Left renal pelvis (tissue), 4 donors: ENCODE data around the gene S100B. TPM values are rescaled to one million over a fixed set of nuclear protein-coding genes. Genes with fewer than 3 reads are reported as not detected.
"Not testable (repeated sequence)": the region's sequence is repeated elsewhere in the genome, so short reads cannot be mapped to it uniquely, and the experiment has no call there.

Source experiments
- DNase-seq, 4 donors: peaks; one replicate each; pipeline ENCODE4 v3.0.0-alpha.2; 2013; ENCODE audit warnings: low read depth in 4 of 4, low spot score in 3 of 4
- polyA plus RNA-seq, 4 donors: library from polyadenylated mRNA; unstranded; fragments of 120-200 nt; gene quantifications; one replicate each; pipeline ENCODE4 v1.2.1, GENCODE V29; 2013; ENCODE audit not compliant: insufficient read length in 4 of 4

S100B gene
- polyA plus RNA-seq, 4 donors, result 2.1 to 13.8 (median 9.8) TPM

DNA sequence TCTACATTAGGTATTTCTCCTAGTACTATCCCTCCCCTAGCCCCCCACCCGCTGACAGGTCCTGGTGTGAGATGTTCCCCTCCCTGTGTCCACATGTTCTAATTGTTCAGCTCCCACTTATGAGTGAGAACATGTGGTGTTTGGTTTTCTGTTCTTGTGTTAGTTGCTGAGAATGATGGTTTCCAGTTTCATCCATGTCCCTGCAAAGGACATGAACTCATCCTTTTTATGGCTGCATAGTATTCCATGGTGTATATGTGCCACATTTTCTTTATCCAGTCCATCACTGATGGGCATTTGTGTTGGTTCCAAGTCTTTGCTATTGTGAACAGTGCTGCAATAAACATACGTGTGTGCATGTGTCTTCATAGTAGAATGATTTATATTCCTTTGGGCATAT lies 26.0 kb upstream of the S100B start:
- not testable (repeated sequence) for DNase-seq

DNA sequence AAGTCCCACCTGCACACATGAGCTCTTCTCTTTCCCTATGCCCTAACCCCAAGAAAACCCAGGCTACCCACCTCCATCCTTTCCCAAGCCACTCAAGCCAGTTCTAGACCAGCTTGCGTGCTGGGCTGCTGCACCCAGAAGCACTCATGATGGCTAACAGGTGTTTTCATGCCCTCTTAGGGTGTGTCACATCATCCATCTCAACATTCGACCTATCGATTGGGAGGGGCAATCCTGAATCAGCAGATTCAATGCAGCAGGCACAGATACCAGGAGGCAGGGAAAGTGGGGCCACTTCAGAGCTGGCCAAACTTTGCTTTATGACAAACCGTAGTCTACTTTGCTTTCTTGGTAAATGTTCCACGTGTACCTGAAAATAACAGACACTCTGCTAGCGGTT lies 24.0 kb upstream of the S100B start:
- no peak for DNase-seq

DNA sequence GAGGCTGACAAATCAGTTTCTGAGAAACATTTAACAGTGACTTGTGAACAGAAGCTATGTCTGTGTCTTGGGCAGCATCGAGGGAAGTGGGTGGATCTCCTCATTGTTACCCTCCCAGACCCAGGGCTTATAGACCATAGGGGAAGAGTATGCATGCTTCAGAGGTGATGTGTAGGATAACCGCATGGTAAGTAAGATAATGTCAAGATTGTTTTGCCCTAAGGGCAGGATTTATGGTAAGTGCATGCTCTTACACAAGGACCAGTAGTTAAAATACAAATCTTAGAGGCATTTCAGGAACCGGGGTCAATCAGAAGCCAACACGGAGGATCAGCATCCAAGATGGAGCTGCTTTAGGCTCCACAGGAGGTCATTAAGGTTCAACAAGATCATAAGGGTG lies 22.8 kb upstream of the S100B start:
- DNase-seq, result no peak

DNA sequence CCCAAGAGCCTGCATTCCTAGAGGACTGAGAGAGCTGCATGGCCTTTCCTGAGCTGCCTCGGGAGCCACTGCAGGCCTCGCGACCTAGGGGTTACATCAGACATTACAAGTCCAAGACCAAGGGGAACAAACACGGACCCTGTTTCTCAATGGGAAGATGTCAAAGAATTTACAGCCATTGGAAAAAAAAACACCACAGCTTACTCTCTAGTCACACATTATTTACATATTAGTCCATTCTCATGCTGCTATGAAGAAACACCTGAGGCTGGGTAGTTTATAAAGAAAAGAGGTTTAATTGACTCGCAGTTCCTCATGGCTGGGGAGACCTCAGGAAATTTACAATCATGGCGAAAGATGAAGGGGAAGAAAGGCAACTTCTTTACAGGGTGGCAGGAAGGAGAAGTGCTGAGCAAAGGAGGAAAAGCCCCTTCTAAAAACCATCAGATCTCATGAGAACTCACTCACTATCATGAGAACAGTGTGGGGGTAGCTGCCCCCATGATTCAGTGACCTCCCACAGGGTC lies 22.2 kb upstream of the S100B start:
- DNase-seq, result no peak

DNA sequence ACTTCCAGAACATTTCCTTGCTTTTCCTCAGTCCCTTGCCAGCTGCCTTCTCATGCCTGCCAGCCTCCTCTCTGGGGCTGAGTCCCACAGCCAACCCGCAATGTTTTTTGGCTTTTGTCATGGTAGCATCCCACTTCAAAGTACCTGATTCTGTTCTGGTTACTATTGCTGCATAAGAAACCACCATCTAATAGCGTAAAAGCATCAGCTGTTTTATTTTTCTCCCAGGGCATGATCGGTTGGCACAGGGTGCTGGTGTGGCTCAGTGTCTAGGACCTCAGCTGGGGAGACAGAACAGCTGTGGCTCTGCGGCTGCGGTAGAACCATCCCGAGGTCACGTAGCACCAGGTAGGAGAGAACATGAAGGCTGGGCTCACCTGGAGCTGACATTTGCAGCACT lies 21.7 kb upstream of the S100B start:
- DNase-seq, result no peak

DNA sequence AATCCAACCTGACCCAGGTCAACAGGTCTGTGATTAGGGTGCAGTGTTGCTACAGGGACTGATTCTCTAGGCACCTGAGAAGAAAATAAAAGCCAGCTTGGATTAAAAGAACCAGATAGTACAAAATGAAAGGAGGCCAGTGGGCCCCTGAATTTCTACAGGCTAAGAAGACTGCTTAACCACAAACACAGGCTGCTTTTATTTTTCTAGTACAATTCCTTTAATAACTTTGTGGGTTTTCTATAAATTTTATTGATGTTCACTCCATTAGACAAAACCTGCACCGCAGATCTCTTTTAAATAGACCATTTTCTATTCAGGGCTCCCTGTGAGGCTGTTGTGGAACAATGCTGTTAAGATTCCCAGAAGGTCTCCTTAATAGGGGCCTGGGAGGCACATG lies 20.9 kb upstream of the S100B start:
- DNase-seq, result no peak

DNA sequence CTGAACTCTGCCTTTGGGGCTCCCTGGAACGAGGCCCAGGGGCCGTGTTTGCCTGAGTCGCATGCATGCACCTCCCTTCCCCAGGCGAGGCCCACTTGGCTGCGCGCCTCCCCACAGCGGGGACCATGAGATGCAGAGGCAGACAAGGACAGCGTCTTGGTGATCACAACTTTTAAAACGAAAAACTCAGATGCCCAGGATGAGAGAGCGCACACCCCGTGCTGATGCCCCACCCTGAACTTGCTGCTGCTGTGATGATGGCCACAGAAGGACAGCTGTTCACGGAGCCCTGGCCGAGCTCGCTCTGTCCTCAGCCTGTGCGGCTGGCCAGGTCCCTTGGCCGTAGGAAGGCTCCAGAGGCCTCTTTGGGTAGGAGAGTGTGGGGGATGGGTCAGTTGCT lies 19.2 kb upstream of the S100B start:
- no peak for DNase-seq

DNA sequence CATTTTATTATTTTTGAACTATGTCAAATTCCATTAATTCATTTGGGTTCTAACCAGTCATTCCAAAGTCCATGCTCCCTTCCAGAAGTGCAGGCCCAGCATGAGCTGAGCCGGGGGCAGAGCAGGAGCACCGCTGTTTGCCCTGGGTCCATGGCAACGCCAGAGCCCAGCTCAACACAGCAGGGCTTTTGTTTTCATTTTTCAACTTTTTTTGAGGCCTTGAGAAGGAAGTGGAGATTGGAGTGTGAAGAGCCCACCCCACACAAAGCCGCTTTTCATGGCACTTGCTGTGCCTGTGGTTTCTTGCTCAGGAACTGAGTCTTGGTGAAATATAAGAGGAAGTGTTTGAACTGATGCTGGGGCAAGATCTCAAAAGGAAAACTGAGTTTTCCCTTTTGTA lies 17.3 kb upstream of the S100B start:
- peak in 1 of 4 donors; percentile 15 for DNase-seq

DNA sequence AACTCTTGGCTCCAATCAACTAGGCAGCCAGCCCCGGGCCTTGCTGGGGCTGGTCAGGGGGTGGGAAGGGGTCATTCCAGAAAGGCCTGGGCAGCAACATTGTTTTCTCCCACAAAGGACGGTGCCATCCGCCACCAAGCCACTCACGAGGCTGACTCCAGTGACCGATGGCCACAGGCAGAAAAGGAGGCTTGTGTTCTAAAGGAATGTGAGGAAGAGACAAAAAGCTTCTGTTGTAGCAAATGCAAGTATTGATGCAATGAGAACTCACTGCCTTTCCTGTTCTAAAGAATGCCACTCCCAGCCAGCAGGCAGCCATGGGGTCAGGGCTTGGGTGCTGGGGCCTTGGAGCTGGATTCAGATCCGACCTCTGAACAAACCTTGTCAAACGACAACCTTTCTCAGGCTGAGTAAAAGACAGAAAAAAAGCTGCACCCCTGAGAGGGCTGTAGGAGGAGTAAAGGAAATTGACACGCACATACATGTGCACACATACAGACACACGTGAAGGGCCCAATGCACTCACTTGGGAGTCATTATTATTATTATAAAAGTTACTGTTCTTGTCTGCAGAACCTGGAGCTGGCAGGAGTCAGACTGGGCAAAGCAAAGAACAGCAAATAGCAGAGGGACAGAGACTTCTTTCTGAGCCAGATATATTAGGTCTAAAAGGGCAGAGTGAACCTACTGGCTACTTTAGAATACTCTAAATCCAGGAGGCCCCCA lies 16.7 kb upstream of the S100B start:
- DNase-seq, result no peak

DNA sequence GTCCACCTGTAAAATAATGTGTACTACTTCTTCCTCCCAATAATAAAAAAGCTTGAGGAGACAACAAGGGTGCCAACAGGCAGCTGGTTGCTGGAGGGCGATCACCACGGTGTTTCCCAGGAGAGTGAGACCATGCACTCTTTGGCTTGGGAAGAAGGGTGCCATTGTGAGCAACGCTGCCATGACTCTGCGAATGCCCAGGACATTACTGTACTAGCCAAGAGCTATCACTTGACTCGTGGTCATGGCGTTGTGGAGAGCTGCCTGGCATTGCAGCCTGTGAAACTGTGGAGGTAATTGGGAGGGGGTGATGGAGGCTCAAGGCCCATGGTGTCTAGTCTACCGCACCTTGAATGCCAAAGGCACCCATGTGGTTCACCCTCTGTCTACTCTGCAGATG lies 16.0 kb upstream of the S100B start:
- no peak for DNase-seq

DNA sequence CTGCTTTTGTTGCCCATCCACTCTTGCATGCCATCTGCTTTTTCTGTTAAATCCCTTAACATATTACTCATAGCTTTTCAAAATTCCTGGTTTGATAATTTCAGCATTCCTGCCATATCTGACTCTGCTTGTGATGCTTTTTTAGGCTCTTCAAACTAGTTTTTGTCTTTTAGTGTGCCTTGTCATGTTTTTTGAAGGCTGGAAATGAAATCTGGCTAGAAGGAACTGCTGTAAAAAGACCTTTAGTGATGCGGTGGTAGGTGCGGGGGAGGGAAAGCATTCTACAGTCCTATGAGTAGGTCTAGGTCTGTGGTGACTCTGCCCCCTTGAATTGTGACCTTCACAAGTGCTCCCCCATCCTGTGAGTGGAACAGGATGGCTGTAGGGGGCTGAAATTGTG lies 15.0 kb upstream of the S100B start:
- DNase-seq, result no peak

DNA sequence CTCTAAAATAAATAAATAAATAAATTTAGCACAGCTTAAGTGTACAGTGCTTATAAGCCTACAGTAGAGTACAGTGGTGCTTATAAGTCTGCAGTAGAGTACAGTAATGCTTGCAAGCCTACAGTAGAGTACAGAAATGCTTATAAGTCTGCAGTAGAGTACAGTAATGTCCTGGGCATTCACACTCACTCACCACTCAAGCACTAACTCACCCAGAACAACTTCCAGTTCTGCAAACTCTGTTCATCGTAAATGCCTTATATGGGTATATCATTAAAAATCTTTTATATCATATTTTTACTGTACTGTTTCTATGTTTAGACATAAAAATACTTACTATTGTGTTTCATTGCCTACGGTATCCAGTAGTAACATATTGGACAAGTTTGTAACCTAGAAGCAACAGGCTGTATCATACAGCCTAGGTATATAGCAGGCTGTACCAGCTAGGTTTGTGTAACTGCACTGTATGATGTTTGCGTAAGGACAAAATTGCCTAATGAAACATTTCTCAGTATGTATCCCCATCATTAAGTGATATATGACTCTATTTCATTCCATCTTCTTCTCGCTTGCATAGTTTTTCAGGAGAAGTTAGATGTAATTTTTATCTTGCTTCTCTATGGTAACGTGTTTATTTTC lies 14.0 kb upstream of the S100B start:
- DNase-seq, result no peak

DNA sequence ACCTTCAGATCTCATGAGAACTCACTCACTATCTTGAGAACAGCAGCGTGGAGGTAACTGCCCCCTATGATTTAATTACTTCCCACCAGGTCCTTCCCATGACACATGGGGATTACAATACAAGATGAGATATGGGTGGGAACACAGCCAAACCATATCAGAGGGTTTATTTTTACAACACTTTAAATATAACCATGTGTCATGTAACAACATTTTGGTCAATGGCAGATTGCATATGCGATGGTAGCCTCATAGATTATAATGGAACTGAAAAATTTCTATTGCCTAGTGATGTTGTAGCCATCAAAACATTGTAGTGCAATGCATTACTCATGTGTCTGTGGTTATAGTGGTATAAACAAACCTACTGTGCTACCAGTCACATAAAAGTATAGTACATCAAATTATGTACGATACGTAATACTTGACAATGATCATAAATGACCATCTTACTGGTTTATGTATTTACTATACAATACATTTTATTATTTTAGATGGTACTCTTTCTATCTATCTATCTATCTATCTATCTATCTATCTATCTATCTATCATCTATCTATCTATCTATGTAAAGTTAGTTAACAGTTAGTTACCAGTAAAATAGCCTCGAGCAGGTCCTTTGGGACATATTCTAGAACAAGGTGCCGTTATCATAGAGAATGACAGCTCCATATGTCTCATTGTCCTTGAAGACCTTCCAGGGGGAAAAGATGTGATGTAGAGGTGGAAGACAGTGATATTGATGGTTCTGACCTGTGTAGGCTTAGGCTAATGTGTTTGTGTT lies 12.6 kb upstream of the S100B start:
- DNase-seq, result no peak

DNA sequence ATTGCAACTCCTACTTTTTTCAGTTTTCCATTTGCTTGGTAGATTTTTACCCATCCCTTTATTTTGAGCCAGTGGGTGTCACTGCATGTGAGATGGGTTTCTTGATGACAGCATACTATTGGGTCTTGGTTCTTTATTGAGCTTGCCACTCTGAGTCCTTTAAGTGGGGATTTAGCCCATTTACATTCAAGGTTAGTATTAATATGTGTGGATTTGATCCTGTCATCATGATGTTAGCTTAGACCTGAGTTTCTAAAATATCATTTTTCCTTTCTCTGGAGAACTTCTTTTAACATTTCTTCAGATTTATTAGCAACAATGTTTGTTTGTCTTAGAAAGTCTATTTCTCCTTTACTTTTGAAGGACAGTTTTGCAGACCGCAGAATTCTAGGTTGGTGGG lies 11.8 kb upstream of the S100B start:
- no peak for DNase-seq

DNA sequence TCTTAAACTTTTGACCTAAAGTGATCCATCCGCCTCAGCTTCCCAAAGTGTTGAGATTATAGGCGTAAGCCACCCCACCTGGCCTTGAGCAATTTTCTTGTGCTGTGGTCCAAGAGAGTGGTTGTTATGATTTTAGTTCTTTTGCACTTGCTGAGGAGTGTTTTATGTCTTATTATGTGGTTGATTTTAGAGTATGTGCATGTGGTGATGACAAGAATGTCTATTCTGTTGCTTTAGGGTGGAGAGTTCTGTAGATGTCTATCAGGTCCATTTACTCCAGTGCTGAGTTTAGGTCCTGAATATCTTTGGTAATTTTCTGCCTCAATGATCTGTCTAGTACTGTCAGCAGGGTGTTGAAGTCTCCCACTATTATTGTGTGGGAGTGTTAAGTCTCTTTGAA lies 11.2 kb upstream of the S100B start:
- no peak for DNase-seq

DNA sequence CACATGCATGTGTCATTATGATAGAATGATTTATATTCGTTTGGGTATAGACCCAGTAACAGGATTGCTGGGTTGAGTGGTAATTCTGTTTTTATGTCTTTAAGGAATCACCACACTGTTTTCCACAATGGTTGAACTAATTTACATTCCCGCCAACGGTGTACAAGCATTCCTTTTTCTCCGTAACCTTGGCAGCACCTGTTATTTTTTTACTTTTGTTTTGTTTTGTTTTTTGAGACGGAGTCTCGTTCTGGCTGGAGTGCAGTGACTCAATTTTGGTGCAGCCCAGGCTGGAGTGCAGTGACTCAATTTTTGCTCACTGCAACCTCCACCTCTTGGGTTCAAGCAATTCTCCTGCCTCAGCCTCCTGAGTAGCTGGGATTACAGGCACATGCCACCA lies 8.5 kb upstream of the S100B start:
- no peak for DNase-seq

DNA sequence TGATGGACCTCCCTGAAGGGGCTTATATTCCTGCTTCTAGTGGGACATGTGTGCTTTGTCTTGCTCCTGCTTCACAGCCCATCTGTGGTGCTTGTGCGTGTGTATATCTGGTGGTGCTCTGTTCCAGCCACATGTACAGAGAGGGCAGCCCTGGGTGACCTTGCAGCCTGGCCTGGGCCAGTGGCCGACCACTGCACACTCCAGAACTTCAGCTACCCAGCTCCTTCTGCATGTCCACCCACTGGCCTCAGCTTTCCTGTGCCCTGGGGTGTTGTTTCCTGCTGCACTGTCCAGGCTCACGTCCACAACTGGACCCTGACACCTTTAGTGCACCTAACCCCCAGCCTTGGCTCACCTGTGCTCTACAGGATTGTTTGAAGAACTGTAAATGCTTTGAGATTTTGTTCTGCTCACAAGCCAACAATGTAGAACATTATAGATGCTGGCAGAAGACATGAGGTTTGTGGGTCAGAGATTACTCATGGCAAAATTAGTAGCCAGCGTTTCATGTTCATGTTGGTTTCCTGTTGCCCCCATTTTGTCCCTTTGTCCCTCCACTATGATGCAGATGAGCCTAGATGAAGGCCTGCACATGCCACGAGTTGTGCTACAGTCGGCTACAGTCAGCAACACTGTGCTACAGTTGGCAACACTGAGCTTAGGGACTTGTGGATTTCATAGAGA lies 5.3 kb upstream of the S100B start:
- DNase-seq, result no peak

DNA sequence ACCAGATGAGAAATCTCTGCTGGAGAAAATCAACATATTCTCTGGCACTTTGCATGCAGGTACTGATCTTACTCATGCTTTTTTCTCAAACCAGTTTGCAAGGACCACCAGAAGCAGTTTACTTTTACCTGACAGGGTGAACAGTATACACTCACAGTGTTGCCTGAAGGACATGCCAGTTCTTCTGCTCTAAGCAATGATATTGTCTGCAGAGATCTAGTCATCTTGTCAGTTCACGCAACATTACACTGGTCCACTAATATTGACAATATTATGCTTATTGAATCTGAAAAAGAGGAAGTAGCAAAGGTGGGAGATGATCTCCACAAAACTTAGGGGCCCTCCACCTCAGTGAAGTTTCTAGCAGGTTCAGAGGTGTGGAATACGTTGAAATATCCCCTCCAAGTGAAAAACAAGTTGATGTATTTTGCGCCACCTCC lies 3.8 kb upstream of the S100B start:
- DNase-seq, result no peak

DNA sequence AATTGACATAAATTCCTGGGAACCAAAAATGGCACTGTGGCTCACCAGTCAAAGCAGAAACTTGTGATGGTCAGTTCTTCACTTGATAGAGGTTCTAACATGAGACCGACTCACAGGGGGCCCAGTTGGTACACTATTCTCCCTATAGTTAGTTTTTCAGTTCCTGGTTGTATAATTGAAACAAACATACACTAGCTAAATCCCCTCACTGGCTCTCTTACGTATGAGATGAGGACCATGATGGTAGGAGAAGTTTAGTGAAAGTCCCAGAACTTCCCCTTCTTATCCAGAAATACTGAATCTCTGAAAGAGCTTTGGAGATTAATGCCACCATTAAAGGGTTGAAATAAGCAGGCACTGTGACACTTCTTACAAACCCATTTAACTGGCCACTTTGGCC lies 2.8 kb upstream of the S100B start:
- no peak for DNase-seq

DNA sequence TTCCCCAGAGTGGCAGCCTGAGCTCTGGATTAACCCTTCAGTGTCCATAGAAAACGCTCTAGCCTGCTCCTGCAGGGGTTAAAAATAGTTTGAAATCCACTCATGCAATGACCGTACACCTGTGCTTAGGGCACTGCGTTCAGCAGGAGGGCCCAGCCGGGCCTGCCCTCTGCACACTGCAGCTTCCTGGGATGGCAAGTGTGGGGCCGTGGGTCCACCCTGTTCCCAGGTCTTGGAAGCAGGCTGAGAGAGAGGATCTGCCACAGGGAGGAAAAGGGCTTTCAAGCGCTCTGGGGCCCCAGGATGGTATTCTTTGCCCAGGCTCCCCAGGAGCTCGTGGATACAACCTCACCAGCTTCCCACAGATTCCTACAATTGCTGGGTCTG lies 1.5 kb upstream of the S100B start:
- DNase-seq, result no peak
